Lower lobe of right lung (tissue), 2 donors: ENCODE measurements around the gene B3GALT4. TPM values are rescaled to one million over a fixed set of nuclear protein-coding genes. Genes with fewer than 3 reads are reported as not detected.

Experiments used
- ATAC-seq, 2 donors: fragments of 200-7000 bp; cut with Tn5 transposase; one replicate each; pipeline ENCODE4 v1.9.1; 2020 to 2022; ENCODE audit warnings: mild to moderate bottlenecking in 2 of 2, moderate library complexity in 2 of 2
- DNase-seq: peaks from one replicate; pipeline ENCODE4 v3.0.0-alpha.2; 2020
- H3K27ac ChIP-seq: fragments of 200-600 bp; one replicate; pipeline ENCODE4 v1.8.0; 2022
- H3K27me3 ChIP-seq: fragments of 200-600 bp; one replicate; pipeline ENCODE4 v1.8.0; 2022; ENCODE audit warnings: low read depth
- H3K36me3 ChIP-seq: fragments of 200-600 bp; one replicate; pipeline ENCODE4 v1.8.0; 2022; ENCODE audit warnings: mild to moderate bottlenecking
- H3K4me1 ChIP-seq: fragments of 200-600 bp; one replicate; pipeline ENCODE4 v1.8.0; 2022
- H3K4me3 ChIP-seq: fragments of 200-600 bp; one replicate; pipeline ENCODE4 v1.8.0; 2022; ENCODE audit warnings: mild to moderate bottlenecking
- H3K9me3 ChIP-seq: fragments of 200-600 bp; one replicate; pipeline ENCODE4 v1.8.0; 2022
- CTCF ChIP-seq: fragments of 200-600 bp; IDR thresholded peaks from one replicate; pipeline ENCODE4 v1.8.0; 2022; ENCODE audit warnings: antibody characterized with exemption, mild to moderate bottlenecking
- intact Hi-C: fragments of 100-400 bp; cut with DNase I; formaldehyde crosslinking; loops from one replicate; pipeline ENCODE4 v1.11.0; 2022
- long read RNA-seq: library from polyadenylated mRNA; unstranded; transcript quantifications from one replicate; pipeline ENCODE4 v2.0.0, GENCODE V29; 2021
- total RNA-seq: library from RNA; stranded (reverse); fragmentation: NEBNext Ultra II Directional; extraction: Animal tissue kit (Norgen Biotek cat#: 25700); gene quantifications from one replicate; pipeline ENCODE4 v1.2.1, GENCODE V29; 2021
- donor health status: DM: no; HTN: yes; CAD: no; lungs with severe emphysema.

Gene B3GALT4
- 19.6 TPM for total RNA-seq
- long read RNA-seq, transcript B3GALT4-204 (1 exons, 1,694 nt), result major isoform, 42 of 46 reads
- long read RNA-seq, partial matches to known transcripts, result 0 of 46 reads
- long read RNA-seq, other reads (novel, unspliced or antisense), result 4 of 46 reads

GRCh38 chr6:33276864-33277662 lies at the start of gene B3GALT4:
Gene B3GALT4, plus strand, starts transcription at chr6:33277123. Its CDS starts 297 bp downstream, at chr6:33277420.
- DNase-seq (peak; percentile 85), ATAC-seq (peak; percentile 85)
- H3K4me3 ChIP-seq, result peak within 1 kb of the TSS; percentile 86
- peaks cover 77% of the 10 kb centered on the region for H3K36me3 ChIP-seq
- intact Hi-C loops, result no loop called here
- TF ChIP-seq CTCF, result peak; percentile 60
- peaks cover 69% of the 10 kb centered on the region for H3K4me1 ChIP-seq
- peak within 1 kb of the TSS; percentile 95 for H3K27ac ChIP-seq
- no peaks in the 10 kb centered on the region for H3K9me3 ChIP-seq
- no peaks in the 10 kb centered on the region for H3K27me3 ChIP-seq

GRCh38 chr6:33235221-33235634 lies 41.7 kb upstream of the B3GALT4 start:
- intact Hi-C loops, result no loop called here
- DNase-seq (no peak), ATAC-seq (no peak)
- Histone ChIP-seq H3K4me3 (no peak overlapping the region), H3K4me1 (no peaks in the 10 kb centered on the region), H3K27me3 (peaks cover 18% of the 10 kb centered on the region), H3K27ac (no peak overlapping the region), H3K9me3 (no peaks in the 10 kb centered on the region), H3K36me3 (no peaks in the 10 kb centered on the region)
- no peak for TF ChIP-seq CTCF

- H3K4me1 ChIP-seq, result no peaks in the 10 kb centered on the region
- no peak for DNase-seq
- H3K4me3 ChIP-seq, result no peak overlapping the region
- H3K27me3 ChIP-seq, result peaks cover 18% of the 10 kb centered on the region
- no peak overlapping the region for H3K27ac ChIP-seq
- no peaks in the 10 kb centered on the region for H3K9me3 ChIP-seq
- H3K36me3 ChIP-seq, result no peaks in the 10 kb centered on the region
- intact Hi-C loops, result no loop called here
- no peak for TF ChIP-seq CTCF
- no peak for ATAC-seq
Observed at GRCh38 chr6:33236328-33236727, 40.6 kb upstream of the B3GALT4 start.

GRCh38 chr6:33236852-33237251 lies 40.1 kb upstream of the B3GALT4 start:
- no peak for DNase-seq
- Histone ChIP-seq H3K9me3 (no peaks in the 10 kb centered on the region), H3K4me3 (no peak overlapping the region), H3K36me3 (no peaks in the 10 kb centered on the region), H3K4me1 (no peaks in the 10 kb centered on the region), H3K27ac (no peak overlapping the region), H3K27me3 (peaks cover 18% of the 10 kb centered on the region)
- no peak for ATAC-seq
- intact Hi-C loops, result no loop called here
- TF ChIP-seq CTCF, result no peak

GRCh38 chr6:33237741-33238140 lies 39.2 kb upstream of the B3GALT4 start:
- DNase-seq (no peak), ATAC-seq (no peak)
- no peak overlapping the region for H3K27ac ChIP-seq
- intact Hi-C loops, result no loop called here
- H3K27me3 ChIP-seq, result peaks cover 18% of the 10 kb centered on the region
- H3K9me3 ChIP-seq, result no peaks in the 10 kb centered on the region
- TF ChIP-seq CTCF, result no peak
- no peaks in the 10 kb centered on the region for H3K36me3 ChIP-seq
- no peak overlapping the region for H3K4me3 ChIP-seq
- H3K4me1 ChIP-seq, result no peaks in the 10 kb centered on the region
